ENCODE data around the gene LIMD2.

GRCh38 chr17:63652106-63652505, 47.8 kb downstream of the LIMD2 start:
- TF ChIP-seq CTCF (IDR thresholded peaks at IDR 0.05) (no peak), POLR2A (IDR thresholded peaks at IDR 0.05) (no peak)
